GM19099 (cell line): ENCODE data around the gene ZNF407.

Experiments used
- POLR2A ChIP-seq: IDR thresholded peaks from 3 replicates; pipeline ENCODE4 v1.6.1; 2011; ENCODE audit warnings: low read depth; ENCODE audit not compliant: insufficient read length; ENCODE audit errors: extremely low read depth

The ZNF407 gene

DNA sequence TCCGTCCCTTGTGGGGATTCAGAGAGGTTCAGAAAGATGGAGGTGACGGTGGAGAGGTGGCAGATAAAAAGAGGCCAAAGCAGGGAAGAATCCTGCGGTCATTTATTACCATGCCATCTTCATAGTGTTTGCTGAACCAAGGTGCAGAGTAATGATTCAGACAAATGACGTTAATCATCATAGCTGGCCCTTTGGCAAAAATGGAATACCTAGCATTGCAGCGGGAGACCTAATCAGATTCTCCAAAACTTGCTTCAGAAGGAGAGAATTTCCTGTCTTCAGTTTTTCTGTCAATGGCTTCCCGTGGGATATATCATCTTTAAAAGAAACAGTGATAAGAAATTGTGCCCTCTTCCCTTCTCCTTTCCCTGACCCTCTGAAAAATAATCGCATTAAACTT, 435.8 kb downstream of the ZNF407 start:
- TF ChIP-seq POLR2A = no peak

DNA sequence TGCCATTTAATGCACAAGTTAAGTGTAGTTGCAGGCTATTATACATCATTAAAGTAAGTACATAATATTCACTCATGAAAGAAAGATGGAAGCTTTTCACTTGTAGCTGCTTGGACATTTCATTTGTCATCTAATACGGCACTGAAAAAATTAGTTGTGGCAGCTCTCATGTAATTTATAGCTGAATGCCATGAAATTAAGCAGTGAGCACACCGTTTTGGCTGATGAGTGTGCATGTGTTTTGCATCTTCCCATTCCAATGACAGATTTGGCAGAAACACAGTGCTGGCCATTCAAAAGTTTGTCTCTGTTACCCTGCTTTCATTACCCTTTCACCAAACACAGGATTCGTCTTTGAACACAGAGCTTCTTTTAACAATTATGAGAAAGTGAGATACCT, 437.3 kb downstream of the ZNF407 start:
- TF ChIP-seq POLR2A = no peak

DNA sequence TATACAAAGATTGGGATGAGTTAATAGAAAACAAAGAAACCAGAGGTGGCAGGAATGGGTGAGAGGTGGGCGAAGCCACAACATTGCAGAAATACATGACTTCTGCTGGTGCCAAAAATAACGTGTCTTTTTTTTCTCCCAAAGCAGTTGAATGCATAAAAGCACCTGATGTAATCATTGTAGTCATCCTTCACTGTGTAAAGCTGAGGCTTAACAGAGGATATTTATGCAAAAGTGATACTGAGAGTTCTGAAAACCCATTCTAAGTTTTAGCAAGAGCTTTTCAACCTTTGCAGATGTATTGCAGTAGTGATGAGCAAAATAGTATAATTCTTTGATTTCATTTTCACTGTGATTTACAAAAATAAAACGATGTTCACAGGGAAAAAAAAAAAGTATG, 438.3 kb downstream of the ZNF407 start:
- TF ChIP-seq POLR2A = no peak

DNA sequence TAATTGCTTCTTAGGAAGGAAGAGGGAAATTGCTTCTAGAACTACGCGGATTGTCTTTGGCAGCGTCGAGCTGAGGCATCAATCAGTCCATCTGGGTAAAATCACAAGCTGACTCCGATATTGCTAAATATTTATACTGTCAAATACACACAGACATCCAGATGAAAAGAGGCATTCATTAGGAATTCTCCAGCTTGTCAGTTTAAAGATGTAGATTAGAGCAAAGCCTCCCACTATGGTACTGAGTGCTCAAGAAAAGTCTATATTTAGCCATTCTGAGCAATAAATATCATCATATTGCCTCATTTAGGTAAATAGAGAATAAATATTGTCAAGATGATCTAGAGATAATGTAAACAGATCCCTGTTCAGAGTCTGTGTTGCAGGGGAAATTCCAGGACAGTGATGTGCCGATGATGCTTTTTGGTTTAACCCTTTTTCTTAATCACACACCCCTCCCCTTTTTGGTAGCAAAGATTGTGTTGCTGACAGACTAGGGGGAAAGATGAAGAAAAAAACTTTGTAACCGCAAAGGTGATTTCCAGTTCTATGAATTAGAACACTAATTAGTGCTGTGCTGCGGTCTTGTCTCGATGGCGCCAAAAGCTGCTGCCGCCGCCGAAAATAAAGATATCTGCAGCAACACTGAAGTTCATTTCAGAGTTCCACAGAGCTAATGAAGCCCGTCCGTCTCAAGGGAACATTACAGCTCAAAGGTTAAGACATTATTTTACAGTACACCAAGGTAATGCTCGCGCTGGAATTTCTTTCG, 439.4 kb downstream of the ZNF407 start:
- TF ChIP-seq POLR2A = no peak

DNA sequence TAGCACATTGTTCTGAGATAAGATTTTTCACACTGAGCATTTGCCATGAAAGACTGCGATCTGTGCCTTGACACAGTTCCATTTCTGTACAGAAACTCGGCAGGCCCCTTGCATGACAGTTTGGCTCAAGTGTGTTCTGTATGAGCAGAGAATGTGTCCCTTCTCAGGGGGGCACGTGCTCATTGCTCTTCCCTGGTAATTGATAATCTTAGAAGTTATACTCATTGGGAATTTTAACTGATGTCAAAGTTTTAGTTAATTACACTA, 440.0 kb downstream of the ZNF407 start:
- TF ChIP-seq POLR2A = no peak

DNA sequence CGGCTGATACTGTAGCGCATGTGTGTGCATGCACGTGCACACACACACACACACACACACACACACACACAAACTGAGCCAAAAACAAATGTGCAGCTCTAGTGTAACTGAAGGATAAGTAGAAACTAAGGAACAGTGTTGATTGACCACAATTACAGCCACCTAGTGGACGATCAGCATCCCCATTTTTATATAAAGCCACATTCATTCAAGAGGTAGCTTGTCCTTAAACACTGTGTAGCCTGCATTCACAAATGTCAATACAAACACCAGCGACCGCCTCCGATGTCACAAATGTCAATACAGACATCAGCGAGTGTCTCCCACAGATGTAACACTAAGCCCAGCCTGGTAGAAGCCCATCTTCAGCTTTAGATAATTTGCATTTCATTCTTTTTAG, 443.9 kb downstream of the ZNF407 start:
- TF ChIP-seq POLR2A = no peak

DNA sequence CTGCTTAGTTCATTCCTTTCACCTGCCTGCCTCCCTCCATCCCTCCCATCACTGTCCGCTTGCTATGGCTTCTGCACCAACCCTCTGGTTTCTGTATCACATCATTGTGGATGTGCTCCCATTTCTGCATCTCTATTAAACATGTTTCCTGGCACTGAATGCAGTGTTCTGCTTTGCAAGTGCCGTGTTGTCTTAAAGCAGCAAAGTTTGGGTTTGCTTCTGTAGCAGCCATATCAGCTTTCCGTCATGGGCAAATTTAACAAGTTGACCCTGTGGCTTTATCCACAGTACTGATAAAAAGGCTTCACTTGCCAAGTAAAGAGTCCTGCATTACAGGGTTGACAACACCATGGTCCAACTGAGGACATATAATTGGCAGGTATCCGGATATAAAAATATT, 445.8 kb downstream of the ZNF407 start:
- no peak for TF ChIP-seq POLR2A

DNA sequence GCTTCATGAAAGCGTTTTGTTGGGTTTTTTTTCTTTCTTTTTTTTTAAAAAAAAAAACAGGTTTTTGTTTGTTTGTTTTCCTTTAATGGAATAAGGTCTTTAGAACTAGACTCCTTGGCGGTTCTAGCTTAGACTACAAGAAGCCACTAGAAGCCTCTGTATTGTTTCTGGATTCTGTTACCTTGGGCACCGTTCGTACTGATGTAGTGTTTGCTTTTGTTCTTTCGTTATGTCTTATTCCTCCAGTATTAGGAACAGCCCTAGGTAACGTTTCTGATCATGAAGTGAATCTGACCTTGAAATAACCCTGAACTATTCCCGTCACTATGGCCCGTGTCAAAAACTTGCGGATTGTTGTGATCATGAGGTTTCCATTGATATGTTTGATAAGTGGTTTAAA, 446.6 kb downstream of the ZNF407 start:
- no peak for TF ChIP-seq POLR2A

DNA sequence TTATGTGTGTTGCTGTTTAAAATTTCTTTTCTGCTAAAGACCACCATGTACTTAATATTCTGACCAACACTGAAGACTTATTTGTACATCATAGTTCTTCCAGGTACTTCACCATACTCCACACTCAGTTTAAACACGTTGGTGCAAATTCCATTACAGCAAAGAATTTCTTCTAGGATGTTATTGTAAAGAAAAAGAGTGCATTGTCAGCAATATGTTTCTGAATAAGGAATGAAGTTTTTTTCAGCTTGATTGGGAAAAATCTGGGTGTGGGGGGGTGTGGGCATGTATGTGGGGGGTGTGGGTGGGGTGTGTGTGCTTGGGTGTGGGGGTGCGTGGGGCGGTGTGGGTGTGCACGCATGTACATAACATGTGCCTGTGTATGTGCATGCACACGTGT, 447.1 kb downstream of the ZNF407 start:
- TF ChIP-seq POLR2A = no peak

DNA sequence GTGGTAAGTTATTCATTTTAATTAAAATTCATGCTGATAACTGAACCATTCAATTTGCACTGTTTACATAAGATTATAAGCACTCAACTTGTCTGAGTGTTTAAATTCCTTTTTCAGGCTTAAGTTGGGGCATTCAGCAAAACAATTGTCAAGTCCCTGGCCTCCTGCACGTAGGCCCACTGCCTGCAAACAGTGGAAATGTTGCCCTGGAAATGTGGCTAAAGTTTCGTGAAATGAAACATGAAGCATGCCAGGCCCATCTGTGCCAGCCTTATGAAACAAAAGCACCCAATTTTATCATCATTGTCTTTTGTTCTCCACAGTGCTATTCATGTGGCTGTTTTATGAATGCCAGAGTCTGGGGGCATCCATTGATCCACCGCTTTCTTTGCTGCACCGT, 447.6 kb downstream of the ZNF407 start:
- TF ChIP-seq POLR2A = no peak

DNA sequence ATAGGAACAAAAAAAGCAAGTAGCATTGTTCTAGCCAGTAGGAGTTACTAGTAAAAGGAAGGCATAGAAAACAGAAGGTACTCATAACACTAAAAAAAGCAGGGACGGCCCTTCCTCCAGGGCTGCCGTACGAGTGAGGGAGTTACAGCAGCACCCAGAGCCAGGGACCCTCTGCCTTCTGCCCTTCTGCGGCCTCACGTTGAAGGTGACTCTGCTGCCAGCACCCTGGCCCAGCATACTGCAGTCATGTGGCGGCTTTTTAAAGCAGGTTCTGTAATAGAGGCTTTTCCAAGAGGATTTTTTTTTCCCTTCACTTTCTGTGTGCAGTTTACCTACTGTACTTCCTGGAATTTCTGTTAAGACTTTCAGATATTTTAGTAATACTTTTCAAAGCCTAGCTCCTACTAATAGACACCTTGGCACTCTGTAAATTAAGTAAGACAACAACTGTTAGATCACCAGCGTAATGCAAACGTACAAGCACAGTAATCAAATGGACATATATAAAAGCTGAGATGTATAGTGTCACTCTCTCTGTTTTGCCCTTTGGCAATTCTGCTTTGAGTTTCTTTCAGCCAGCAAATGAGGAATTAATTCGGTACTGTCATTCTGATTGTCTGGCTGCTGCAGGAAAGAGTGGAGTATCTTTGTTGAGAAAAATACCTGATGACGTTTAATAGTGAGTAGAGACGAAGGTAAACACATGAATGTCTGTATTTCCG, 449.7 kb downstream of the ZNF407 start:
- no peak for TF ChIP-seq POLR2A

DNA sequence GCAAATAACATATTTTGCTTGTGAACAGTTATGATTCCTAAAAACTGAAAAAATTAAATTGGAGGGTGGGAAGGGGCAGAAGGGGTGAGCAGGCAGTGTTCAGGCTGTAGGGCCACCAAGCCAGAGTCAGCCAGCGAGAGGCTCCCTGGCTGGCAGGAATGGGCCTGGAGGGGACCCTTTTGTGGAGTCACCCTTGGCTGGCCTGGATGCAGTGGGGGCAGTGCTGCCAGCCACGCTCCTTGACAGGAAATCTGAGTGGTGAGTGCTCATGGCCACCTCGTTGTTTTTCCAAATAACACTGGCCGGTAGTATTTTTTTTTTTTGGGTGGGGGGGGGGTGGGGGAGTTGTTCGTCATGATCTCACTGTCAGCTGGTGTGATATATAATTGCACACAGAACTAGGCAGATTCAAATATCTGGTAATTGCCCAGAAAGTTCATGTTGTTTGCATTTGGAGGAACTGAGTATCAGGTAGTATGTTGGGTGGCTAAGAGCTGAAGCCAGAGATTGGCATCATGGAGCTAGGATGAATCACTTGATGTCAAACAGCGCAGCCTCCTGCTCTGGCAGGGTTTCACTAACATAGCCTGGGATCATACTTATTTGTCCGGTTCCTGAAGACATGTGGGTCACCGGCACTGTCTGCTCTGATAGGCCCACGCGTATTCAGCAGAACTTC, 451.2 kb downstream of the ZNF407 start:
- no peak for TF ChIP-seq POLR2A

DNA sequence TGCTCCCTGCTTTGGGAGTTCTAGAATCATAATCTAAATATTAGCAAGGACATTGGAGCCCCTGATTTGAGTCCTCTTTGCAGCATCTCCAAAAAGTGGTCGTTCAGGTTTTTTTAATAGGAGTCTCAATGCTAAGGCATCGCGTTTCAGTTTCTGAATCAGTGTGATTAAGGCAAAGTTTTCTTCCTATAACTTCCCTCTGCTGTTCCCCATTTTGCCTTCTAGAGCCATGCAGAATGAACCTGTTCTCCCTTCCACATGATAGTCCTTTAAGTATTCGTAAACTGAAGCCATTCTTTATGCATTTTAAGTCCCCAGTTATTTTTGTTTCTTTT, 451.8 kb downstream of the ZNF407 start:
- no peak for TF ChIP-seq POLR2A

DNA sequence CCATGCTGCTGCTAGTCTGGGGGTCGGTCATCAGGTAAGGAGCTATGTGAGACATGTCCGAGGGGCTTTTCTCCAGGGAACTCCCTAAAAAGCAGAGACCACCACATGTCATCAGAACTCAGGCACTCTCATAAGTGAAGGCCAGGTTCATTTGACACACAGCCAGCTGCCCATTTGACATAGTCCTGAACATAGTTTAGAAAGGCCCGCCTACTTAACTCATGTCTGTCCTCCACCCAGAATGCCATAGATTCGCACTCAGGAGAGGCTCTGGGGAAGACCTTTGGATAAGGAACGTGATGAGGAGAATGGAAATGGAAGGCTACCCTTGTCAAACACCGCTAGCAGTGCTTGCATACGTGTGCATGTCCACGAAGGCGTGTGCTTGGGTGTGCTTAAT, 454.1 kb downstream of the ZNF407 start:
- no peak for TF ChIP-seq POLR2A

DNA sequence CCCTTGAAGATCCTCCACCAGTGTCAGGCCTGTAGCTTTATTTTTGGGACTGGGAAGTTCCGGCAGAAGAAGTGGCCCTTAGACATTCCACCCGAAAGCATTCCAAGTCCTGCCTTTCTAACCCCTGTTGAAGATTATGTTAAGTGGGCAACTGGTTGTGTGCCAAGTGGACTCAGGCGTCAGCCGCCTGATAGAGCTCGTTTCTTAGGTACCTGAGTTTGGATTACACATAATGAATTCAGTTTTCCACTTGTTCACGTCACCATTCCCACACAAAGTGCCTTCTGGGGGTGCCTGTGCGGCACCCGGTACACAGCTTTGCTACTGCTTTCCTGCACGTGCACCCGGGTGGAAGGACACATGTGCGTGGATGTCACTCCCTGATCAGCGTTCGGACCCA, 454.8 kb downstream of the ZNF407 start:
- no peak for TF ChIP-seq POLR2A

DNA sequence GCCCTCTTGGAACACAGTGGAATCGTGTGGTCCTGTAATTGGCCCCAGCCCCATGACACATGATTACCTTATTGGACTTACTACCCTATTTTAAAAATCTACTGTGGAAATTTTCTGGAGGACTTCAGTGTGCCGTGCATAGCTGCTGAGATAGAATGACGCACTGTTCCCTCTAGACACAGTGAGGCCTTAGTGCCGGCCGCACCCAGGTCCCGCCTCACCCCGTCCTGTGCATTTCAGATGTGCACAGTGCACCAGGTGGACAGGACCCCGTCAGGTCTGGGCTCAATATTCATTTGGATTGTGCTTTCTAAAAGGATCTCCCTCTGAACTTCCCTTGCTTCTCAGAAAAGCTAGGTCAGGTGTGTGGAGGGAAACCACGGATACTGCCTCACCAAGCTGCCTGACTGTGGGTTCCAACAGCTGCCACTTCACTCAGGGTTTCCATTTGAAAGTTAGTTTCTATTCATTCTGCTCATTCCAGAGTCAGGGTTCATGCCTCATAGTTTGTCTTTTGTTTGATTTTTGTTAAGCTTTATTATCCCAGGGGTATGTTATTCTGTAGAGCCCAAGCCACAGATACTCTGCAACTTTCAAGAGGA, 455.5 kb downstream of the ZNF407 start:
- no peak for TF ChIP-seq POLR2A
